Esophagus muscularis mucosa (tissue), 4 donors: ENCODE data around the gene DCX. TPM values are rescaled to one million over a fixed set of nuclear protein-coding genes. Genes with fewer than 3 reads are reported as not detected.
"Not testable (repeated sequence)": the region's sequence is repeated elsewhere in the genome, so short reads cannot be mapped to it uniquely, and the experiment has no call there.

Source experiments
- DNase-seq: peaks from one replicate; pipeline ENCODE4 v3.0.0-alpha.2; 2017; ENCODE audit errors: extremely low spot score
- H3K27ac ChIP-seq, 4 donors: fragments of 200-600 bp; sonication (generic); replicated peaks in 1 of 4; 1 replicate in 3 of 4; 2 replicates in 1 of 4; pipeline ENCODE4 v1.5.1; 2016 to 2019; ENCODE audit warnings: mild to moderate bottlenecking in 1 of 4
- H3K27me3 ChIP-seq, 4 donors: fragments of 200-600 bp; sonication (generic); one replicate each; pipeline versions ENCODE4 v1.5.1 to v1.6.0; 2016 to 2019
- H3K36me3 ChIP-seq, 4 donors: fragments of 200-600 bp; sonication (generic); one replicate each; pipeline ENCODE4 v1.5.1; 2016 to 2019
- H3K4me1 ChIP-seq, 4 donors: fragments of 200-600 bp; sonication (generic); one replicate each; pipeline ENCODE4 v1.5.1; 2016 to 2019
- H3K4me3 ChIP-seq, 4 donors: fragments of 200-600 bp; sonication (generic); 1 replicate in 2 of 4; 2 replicates in 2 of 4; pipeline ENCODE4 v1.5.1; 2016 to 2019; ENCODE audit warnings: mild to moderate bottlenecking in 4 of 4, moderate library complexity in 1 of 4
- H3K9me3 ChIP-seq, 4 donors: fragments of 200-600 bp; sonication (generic); 1 replicate in 3 of 4; 2 replicates in 1 of 4; pipeline ENCODE4 v1.5.1; 2016 to 2019
- CTCF ChIP-seq, 3 experiments: fragments of 200-600 bp in 2 of 3; fragments of 450-650 bp in 1 of 3; sonication (generic) in 2 of 3; IDR thresholded peaks; one replicate each; pipeline ENCODE4 v1.5.1; 2017 to 2019; ENCODE audit warnings: antibody characterized with exemption in 3 of 3, mild to moderate bottlenecking in 2 of 3, moderate library complexity in 1 of 3
- EP300 ChIP-seq: sonication (generic); formaldehyde crosslinking; IDR thresholded peaks from one replicate; pipeline ENCODE4 v1.6.1; 2017; ENCODE audit warnings: antibody characterized with exemption
- POLR2A ChIP-seq: fragments of 450-650 bp; IDR thresholded peaks from one replicate; pipeline ENCODE4 v1.6.1; 2017; ENCODE audit warnings: antibody characterized with exemption, moderate library complexity, mild to moderate bottlenecking, low read depth
- POLR2AphosphoS5 ChIP-seq, 2 donors: sonication (generic); formaldehyde crosslinking; IDR thresholded peaks; one replicate each; pipeline ENCODE4 v1.6.1; 2017; ENCODE audit warnings: antibody characterized with exemption in 2 of 2
- WGBS: methylation state at CpG from one replicate; pipeline ENCODE4 v1.1.5; 2018; 5-methylcytosine and 5-hydroxymethylcytosine counted together
- intact Hi-C: fragments of 100-400 bp; cut with DNase I; formaldehyde crosslinking; loops from one replicate; pipeline ENCODE4 v1.15.1; 2023
- total RNA-seq, 4 donors: library from RNA; depleted of rRNA; stranded (reverse); fragments of >200 nt; gene quantifications; one replicate each; pipeline versions ENCODE4 v1.1.0 to v1.2.1, GENCODE V29; 2016

Gene DCX
- total RNA-seq, 4 donors from 2014 or later, result under 0.01 to 0.13 (median 0.11) TPM; not detected in 1

GRCh38 chrX:111353793-111354192, 58.2 kb downstream of the DCX start:
- Histone ChIP-seq H3K9me3 (no peaks in the 10 kb centered on the region), H3K4me1 (peaks cover 0 to 8% (median 0%) of the 10 kb centered on the region in 4 donors), H3K27ac (no peak overlapping the region), H3K36me3 (no peaks in the 10 kb centered on the region), H3K27me3 (peaks cover 0 to 8% (median 0%) of the 10 kb centered on the region in 4 donors), H3K4me3 (no peak overlapping the region)
- intact Hi-C loops, result no loop called here
- 30% methylated on average over 2 of the region's 2 CpGs for WGBS
- no peak for DNase-seq
- TF ChIP-seq POLR2AphosphoS5 (IDR thresholded peaks at IDR 0.05) (no peak), EP300 (no peak), POLR2A (no peak), CTCF (IDR thresholded peaks at IDR 0.05) (no peak)

GRCh38 chrX:111352424-111352823, 59.6 kb downstream of the DCX start:
- H3K4me3 ChIP-seq, result no peak overlapping the region
- intact Hi-C loops, result no loop called here
- H3K4me1 ChIP-seq, result peaks cover 0 to 8% (median 0%) of the 10 kb centered on the region in 4 donors
- 50% methylated on average over 1 of the region's 1 CpG for WGBS
- H3K36me3 ChIP-seq, result no peaks in the 10 kb centered on the region
- DNase-seq, result no peak
- no peak overlapping the region for H3K27ac ChIP-seq
- H3K9me3 ChIP-seq, result no peaks in the 10 kb centered on the region
- H3K27me3 ChIP-seq, result peaks cover 0 to 3% (median 0%) of the 10 kb centered on the region in 4 donors
- TF ChIP-seq POLR2A (no peak), CTCF (IDR thresholded peaks at IDR 0.05) (no peak), EP300 (no peak), POLR2AphosphoS5 (IDR thresholded peaks at IDR 0.05) (no peak)

- intact Hi-C loops, result no loop called here
- no peaks in the 10 kb centered on the region for H3K36me3 ChIP-seq
- no peak overlapping the region for H3K4me3 ChIP-seq
- no peaks in the 10 kb centered on the region for H3K27me3 ChIP-seq
- no peak overlapping the region for H3K27ac ChIP-seq
- TF ChIP-seq POLR2A, result no peak
- H3K4me1 ChIP-seq, result peaks cover 0 to 8% (median 0%) of the 10 kb centered on the region in 4 donors
- H3K9me3 ChIP-seq, result no peaks in the 10 kb centered on the region
- no peak for DNase-seq
These were observed 62.1 kb downstream of the DCX start for GRCh38 chrX:111349934-111350333.

GRCh38 chrX:111349101-111349500, 62.9 kb downstream of the DCX start:
- no peaks in the 10 kb centered on the region for H3K36me3 ChIP-seq
- H3K4me1 ChIP-seq, result peaks cover 0 to 8% (median 0%) of the 10 kb centered on the region in 4 donors
- WGBS, result 46% methylated on average over 3 of the region's 3 CpGs
- no peak overlapping the region for H3K27ac ChIP-seq
- intact Hi-C loops, result no loop called here
- H3K27me3 ChIP-seq, result no peaks in the 10 kb centered on the region
- no peak for TF ChIP-seq EP300
- no peak for TF ChIP-seq POLR2AphosphoS5 (IDR thresholded peaks at IDR 0.05)
- no peak for TF ChIP-seq POLR2A
- no peak for TF ChIP-seq CTCF (IDR thresholded peaks at IDR 0.05)
- no peak overlapping the region for H3K4me3 ChIP-seq
- DNase-seq, result no peak
- no peaks in the 10 kb centered on the region for H3K9me3 ChIP-seq

- Histone ChIP-seq H3K9me3 (no peaks in the 10 kb centered on the region), H3K4me1 (peaks cover 0 to 8% (median 0%) of the 10 kb centered on the region in 4 donors), H3K4me3 (no peak overlapping the region), H3K27ac (no peak overlapping the region), H3K27me3 (no peaks in the 10 kb centered on the region), H3K36me3 (no peaks in the 10 kb centered on the region)
- no peak for DNase-seq
- intact Hi-C loops, result no loop called here
- 50% methylated on average over 2 of the region's 2 CpGs for WGBS
- no peak for TF ChIP-seq EP300
- TF ChIP-seq POLR2A, result no peak
- no peak for TF ChIP-seq CTCF (IDR thresholded peaks at IDR 0.05)
- TF ChIP-seq POLR2AphosphoS5 (IDR thresholded peaks at IDR 0.05), result no peak
These were observed 63.6 kb downstream of the DCX start for GRCh38 chrX:111348429-111348828.

- H3K4me3 ChIP-seq, H3K9me3 ChIP-seq, DNase-seq, H3K27me3 ChIP-seq, H3K4me1 ChIP-seq, H3K27ac ChIP-seq, intact Hi-C loops, H3K36me3 ChIP-seq: not testable (repeated sequence)
These were observed 65.8 kb downstream of the DCX start for GRCh38 chrX:111346150-111346549.
